WERI-Rb-1 (cell line): ENCODE measurements around the gene MCF2L2.

Experiments used
- DNase-seq: peaks from one replicate; pipeline ENCODE4 v3.0.0-alpha.2; 2020
- H3K27ac ChIP-seq: fragments of 250-450 bp; sonication (Bioruptor Pico); 2 replicates; pipeline ENCODE4 v1.5.1; 2020; ENCODE audit warnings: mild to moderate bottlenecking, moderate library complexity
- H3K27me3 ChIP-seq: fragments of 250-450 bp; sonication (Bioruptor Pico); 2 replicates; pipeline ENCODE4 v1.5.1; 2021; ENCODE audit warnings: mild to moderate bottlenecking, low read depth, moderate library complexity; ENCODE audit not compliant: insufficient read depth, severe bottlenecking
- H3K36me3 ChIP-seq: fragments of 250-450 bp; sonication (Bioruptor Pico); 2 replicates; pipeline ENCODE4 v1.5.1; 2020; ENCODE audit warnings: mild to moderate bottlenecking, moderate library complexity
- H3K4me3 ChIP-seq: 2 replicates; pipeline ENCODE4 v1.5.1; 2011; ENCODE audit warnings: low read depth, mild to moderate bottlenecking, control low read depth, low read length
- H3K9me3 ChIP-seq: fragments of 250-450 bp; sonication (Bioruptor Pico); 2 replicates; pipeline ENCODE4 v1.5.1; 2021; ENCODE audit warnings: mild to moderate bottlenecking, moderate library complexity; ENCODE audit not compliant: severe bottlenecking
- CTCF ChIP-seq: IDR thresholded peaks from 2 replicates; pipeline ENCODE4 v1.5.1; 2011; ENCODE audit warnings: low read depth, mild to moderate bottlenecking, control low read depth, inconsistent platforms, low read length

MCF2L2 gene

GRCh38 chr3:183163563-183163962 lies 264.9 kb downstream of the MCF2L2 start:
- DNase-seq, result no peak
- H3K4me3 ChIP-seq, result no peak overlapping the region
- H3K27ac ChIP-seq, result no peak overlapping the region
- no peak for TF ChIP-seq CTCF
- H3K9me3 ChIP-seq, result peaks cover 2% of the 10 kb centered on the region
- H3K27me3 ChIP-seq, result no peaks in the 10 kb centered on the region
- no peaks in the 10 kb centered on the region for H3K36me3 ChIP-seq

GRCh38 chr3:183161552-183162336 lies 266.7 kb downstream of the MCF2L2 start:
- H3K4me3 ChIP-seq, result peak overlapping the region; percentile 39
- DNase-seq, result no peak
- no peak overlapping the region for H3K27ac ChIP-seq
- H3K9me3 ChIP-seq, result peaks cover 2% of the 10 kb centered on the region
- no peaks in the 10 kb centered on the region for H3K27me3 ChIP-seq
- no peak for TF ChIP-seq CTCF
- no peaks in the 10 kb centered on the region for H3K36me3 ChIP-seq

GRCh38 chr3:183160616-183161015 lies 267.8 kb downstream of the MCF2L2 start:
- no peaks in the 10 kb centered on the region for H3K27me3 ChIP-seq
- no peak for DNase-seq
- no peaks in the 10 kb centered on the region for H3K36me3 ChIP-seq
- H3K4me3 ChIP-seq, result no peak overlapping the region
- H3K9me3 ChIP-seq, result peaks cover 2% of the 10 kb centered on the region
- H3K27ac ChIP-seq, result no peak overlapping the region
- TF ChIP-seq CTCF, result no peak

DNA sequence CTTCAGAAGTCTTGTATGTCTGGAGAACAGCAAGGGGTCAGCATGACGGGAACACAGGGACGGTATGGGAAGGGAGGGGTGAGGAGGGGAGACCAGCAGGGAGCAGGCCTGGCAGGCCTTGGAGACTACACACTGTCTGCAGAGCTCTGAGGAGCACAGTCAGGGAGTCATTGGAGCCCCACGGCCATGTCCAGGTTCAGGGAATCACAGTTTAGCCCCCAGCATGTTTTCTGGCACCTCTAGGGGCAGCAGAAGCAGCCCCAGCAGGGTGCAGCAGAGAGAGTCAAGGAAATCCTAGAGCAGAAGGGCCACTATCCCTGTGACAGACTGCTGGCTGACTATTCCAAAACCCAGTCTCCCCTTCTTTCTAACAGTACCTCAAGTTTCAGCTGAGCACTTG lies 269.1 kb downstream of the MCF2L2 start:
- peak; percentile 61 for TF ChIP-seq CTCF
- H3K4me3 ChIP-seq, result no peak overlapping the region
- no peaks in the 10 kb centered on the region for H3K36me3 ChIP-seq
- peaks cover 2% of the 10 kb centered on the region for H3K9me3 ChIP-seq
- H3K27me3 ChIP-seq, result no peaks in the 10 kb centered on the region
- DNase-seq, result no peak
- H3K27ac ChIP-seq, result no peak overlapping the region

- H3K4me3 ChIP-seq, result no peak overlapping the region
- no peak overlapping the region for H3K27ac ChIP-seq
- peaks cover 2% of the 10 kb centered on the region for H3K9me3 ChIP-seq
- no peaks in the 10 kb centered on the region for H3K36me3 ChIP-seq
- DNase-seq, result no peak
- H3K27me3 ChIP-seq, result no peaks in the 10 kb centered on the region
- TF ChIP-seq CTCF, result no peak
Observed at GRCh38 chr3:183158551-183159006, 269.8 kb downstream of the MCF2L2 start.

DNA sequence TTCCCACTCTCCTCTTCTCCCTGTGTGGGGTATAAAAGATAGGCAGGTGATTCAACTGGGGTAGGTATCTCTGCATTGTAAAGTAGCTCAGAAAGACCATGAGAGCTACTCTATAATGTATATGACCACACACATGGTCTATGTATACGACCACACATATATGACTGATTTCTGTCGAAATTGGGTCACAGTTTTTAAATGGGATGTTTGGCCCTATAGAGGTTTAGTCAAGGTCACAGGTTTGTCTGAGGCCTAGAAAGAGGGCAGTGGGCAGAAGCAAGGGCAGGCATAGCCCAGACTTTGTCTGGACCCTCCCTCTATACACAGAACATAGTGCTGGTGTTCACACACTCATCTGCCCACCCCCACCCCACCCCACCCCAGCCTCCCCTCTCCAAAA lies 270.3 kb downstream of the MCF2L2 start:
- Histone ChIP-seq H3K27ac (no peak overlapping the region), H3K36me3 (no peaks in the 10 kb centered on the region), H3K4me3 (no peak overlapping the region), H3K27me3 (no peaks in the 10 kb centered on the region), H3K9me3 (no peaks in the 10 kb centered on the region)
- no peak for TF ChIP-seq CTCF
- no peak for DNase-seq
